ENCODE data around the gene DCLRE1B.
"Not testable (repeated sequence)": the region's sequence is repeated elsewhere in the genome, so short reads cannot be mapped to it uniquely, and the experiment has no call there.

The DCLRE1B gene

DNA sequence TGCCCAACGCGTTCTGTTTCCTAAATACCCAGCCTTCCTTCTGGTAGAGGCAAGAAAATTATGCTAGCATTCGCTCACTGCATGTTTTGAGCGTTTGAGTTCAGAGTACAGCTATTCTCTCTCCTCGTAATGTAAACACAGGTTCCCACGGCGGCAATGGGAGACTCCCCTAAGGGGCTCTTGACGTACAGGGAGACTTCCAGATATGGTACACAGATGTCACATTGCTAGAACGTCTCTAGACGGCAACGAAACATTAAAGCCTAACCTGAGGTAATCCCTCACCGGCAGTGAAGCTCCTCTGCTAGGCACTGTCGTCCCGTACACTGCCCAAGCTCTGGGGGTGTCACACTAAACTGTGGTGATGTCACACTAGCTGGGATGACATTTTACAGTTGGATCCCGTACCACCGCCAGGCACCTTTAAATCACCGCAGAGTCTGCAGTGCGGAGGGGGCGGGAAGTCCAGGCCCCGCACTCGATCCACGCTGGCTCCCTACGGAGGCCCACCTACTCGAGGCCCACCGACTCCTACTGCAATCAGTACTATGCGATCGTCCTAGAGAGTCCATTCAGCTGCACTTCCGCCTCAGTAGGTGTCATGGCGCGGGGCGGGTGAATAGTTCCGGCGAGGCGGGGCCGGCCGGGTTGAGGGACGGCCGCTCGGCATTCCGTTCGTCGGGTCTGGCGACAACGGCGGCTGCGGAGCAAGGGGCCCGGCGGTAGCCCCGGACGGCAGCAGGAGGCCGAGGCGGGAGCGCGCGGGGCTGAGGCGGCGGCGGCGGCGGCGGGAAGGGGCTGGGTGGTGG is 24.0 kb downstream of the DCLRE1B start, which contains the start of gene HIPK1:
TSS of gene HIPK1 (plus strand) at position 384 of the 809 bp plus-strand sequence.
- DNase-seq = peak; percentile 93

GRCh38 chr1:113929750-113930498 is 24.8 kb downstream of the DCLRE1B start:
- no peak for DNase-seq

DNA sequence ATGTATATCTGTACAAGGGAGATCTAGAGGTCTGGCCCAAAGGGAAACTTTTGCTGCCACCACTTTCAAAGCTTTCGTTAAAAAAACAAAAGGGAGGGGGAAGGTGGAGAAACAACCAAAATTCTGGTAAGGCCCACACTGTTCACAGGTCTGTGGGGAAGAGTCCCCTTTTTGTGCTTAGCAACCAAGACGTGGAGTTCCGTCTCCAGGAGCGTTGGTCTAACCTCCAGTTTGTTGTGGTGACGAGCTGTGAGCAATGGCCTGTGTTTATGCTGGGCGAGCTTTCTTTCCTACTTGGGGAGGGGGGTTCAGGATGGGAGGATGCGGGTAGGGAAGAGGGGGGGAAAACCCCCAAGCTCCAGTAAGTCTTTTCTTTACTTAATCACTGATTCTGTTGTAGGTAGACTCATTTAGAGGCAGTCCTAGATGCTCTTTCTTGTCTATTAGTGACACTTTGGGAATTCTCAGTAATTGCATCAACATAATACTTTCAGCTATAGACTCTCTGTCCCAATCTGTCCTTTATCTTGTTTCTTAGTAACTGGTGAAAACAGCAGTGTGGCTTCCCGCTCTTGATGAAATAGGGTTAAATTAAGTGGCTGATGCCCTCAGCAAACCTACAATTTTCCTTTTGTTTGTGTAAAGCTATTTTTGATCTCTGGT is 25.5 kb downstream of the DCLRE1B start:
- DNase-seq = no peak

DNA sequence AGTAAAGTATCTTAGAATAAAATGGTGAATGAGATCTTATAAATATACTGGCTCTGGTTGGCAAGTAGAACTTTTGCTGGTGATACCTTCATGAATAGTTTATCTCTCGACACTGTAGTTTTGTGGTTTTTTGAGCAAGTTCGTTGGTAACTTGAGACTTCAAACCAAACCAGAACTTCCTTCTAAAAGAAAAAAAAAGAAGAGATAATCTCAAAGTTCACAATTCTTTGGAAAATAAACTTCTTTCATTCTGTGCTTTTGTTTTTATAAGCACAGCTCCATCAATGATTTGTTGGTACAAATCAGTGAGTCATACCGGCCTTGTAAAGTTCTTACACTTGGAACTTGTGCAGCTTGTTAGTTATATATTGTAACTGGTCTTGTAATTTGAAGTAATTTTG is 26.3 kb downstream of the DCLRE1B start:
- no peak for DNase-seq

DNA sequence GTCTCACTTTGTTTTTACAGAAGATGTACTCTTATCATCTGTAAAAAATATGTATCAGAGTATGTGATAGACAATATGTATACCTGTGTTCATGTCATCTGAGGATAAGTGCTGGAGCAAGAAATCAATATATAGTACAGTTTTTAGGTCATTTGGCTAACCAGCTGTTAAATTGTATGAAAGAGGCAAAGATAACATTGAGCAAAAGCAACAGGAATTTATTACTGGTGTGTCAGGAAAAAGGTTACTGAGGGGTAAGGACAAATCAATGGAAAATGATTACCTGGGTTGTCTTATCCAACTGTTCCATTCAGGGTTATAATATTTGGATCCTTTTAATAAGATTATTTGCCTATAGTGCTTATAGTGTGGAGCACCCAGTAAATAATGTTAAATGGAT is 28.9 kb downstream of the DCLRE1B start:
- DNase-seq = no peak

DNA sequence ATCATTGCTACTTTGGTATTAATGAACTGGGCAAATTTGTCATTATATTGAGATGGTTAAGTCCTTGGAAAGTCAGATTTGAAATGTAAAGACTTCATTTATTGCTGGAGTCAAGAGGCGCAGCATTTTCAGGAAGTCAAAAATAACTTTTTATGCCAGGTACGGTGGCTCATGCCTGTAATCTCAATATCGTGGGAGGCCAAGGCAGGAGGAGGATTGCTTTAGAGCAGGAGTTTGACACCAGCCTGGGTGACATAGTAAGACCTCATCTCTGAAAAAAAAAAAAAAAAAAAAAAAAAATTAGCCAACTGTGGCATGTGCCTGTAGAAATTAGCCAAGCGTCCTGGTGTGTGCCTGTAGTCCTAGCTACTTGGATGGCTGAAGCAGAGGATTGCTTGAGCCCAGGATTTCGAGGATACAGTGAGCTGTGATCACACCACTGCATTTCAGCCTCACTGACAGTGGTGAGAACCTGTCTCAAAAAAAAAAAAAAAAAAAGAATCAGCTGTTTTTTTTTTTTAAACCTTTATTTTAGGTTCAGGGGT is 29.5 kb downstream of the DCLRE1B start:
- DNase-seq = no peak

- no peak for DNase-seq
Measured at GRCh38 chr1:113935176-113935575, 30.1 kb downstream of the DCLRE1B start.

DNA sequence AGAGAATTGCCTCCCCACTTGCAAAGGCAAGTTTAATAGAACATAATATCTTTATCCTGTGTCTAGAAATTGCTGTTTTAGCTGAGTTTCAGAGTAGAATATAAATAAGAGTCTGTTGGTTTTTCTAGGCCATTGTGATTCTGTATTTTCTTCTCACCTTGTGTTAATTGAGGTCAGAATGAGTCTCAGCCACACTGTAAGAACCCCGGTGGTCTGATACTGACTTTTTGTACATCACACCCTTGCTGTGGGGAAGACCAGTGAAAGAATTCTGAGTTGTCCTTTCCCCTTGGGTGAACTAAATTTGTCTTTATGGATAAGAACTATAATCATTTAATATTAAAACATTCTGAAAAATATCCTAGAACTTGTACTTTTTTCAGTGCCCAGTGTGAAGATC is 30.8 kb downstream of the DCLRE1B start:
- no peak for DNase-seq

- no peak for DNase-seq
Measured at GRCh38 chr1:113937146-113937545, 32.0 kb downstream of the DCLRE1B start.

GRCh38 chr1:113938192-113938591 is 33.1 kb downstream of the DCLRE1B start:
- DNase-seq = no peak

DNA sequence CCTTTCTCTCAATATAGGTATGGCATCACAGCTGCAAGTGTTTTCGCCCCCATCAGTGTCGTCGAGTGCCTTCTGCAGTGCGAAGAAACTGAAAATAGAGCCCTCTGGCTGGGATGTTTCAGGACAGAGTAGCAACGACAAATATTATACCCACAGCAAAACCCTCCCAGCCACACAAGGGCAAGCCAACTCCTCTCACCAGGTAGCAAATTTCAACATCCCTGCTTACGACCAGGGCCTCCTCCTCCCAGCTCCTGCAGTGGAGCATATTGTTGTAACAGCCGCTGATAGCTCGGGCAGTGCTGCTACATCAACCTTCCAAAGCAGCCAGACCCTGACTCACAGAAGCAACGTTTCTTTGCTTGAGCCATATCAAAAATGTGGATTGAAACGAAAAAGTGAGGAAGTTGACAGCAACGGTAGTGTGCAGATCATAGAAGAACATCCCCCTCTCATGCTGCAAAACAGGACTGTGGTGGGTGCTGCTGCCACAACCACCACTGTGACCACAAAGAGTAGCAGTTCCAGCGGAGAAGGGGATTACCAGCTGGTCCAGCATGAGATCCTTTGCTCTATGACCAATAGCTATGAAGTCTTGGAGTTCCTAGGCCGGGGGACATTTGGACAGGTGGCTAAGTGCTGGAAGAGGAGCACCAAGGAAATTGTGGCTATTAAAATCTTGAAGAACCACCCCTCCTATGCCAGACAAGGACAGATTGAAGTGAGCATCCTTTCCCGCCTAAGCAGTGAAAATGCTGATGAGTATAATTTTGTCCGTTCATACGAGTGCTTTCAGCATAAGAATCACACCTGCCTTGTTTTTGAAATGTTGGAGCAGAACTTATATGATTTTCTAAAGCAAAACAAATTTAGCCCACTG is 35.5 kb downstream of the DCLRE1B start:
- no peak for DNase-seq

GRCh38 chr1:113941245-113941559 is 36.1 kb downstream of the DCLRE1B start:
- DNase-seq = no peak

GRCh38 chr1:113942527-113942926 is 37.4 kb downstream of the DCLRE1B start:
- DNase-seq = no peak

DNA sequence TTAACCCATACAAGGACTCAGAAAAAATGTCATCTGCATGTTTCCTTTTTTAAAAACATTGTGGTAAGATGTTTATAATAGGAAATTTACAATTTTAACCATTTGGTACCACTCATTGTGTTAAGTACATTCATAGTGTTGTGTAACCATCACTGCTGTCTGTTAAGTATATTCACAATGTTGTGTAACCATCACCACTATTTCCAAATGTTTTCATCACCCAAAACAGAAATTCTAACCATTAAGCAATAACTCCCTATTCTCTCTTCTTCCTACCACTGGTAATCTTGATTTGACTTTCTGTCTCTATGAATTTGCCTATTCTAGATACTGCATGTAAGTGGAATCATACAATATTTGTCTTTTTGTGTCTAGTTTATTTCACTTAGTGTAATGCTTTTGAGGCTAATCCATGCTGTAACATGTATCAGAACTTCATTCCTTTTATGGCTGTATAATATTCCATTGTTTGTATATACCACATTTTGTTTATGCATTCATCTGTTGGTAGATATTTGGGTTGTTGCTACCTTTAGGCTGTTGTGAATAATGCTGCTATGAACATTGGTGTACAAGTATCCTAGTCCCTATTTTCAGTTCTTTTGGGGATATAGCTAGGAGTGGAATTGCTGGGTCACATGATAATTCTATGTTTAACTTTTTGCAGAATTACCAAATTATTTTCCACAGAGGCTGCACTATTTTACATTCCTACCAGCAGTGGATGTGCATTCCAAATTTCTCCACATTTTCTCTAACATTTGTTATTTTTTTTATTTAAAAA is 38.1 kb downstream of the DCLRE1B start:
- DNase-seq = no peak

DNA sequence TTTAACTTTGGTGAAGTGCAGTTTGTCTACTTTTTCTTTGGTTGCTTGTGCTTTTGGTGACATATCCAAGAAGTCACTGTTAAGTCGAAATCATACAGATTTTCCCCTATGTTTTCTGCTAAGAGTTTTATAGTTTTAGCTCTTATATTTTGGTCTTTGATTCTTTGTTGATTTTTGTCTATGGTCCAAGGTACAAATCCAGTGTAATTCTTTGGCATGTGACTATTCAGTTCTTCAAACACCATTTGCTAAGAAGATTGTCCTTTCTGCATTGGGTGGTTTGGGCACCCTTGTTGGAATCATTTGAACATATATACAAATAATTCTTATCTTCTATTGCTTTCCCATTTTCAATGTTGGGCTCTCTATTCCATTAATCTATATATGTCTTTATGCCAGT is 40.2 kb downstream of the DCLRE1B start:
- no peak for DNase-seq

DNA sequence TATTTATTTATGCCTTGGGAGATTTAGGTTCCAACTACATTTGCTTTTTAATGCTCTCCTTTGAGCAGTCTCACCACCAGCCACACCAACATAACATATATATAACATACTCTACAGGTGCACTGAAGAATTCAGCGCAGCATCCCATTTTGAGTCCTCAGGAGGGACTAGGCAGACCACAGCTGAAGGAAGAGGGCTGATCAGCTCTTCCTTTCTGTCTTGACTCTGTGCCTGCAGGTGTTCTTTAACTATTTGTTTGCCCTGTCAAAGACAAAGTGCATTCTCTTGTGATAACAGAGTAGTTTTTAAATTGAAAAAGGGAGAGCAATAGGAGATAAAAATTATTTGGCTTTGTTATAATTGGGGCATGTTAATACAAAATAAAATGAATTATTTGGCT is 41.0 kb downstream of the DCLRE1B start:
- DNase-seq = no peak

GRCh38 chr1:113946678-113947387 is 41.7 kb downstream of the DCLRE1B start:
- DNase-seq = no peak

DNA sequence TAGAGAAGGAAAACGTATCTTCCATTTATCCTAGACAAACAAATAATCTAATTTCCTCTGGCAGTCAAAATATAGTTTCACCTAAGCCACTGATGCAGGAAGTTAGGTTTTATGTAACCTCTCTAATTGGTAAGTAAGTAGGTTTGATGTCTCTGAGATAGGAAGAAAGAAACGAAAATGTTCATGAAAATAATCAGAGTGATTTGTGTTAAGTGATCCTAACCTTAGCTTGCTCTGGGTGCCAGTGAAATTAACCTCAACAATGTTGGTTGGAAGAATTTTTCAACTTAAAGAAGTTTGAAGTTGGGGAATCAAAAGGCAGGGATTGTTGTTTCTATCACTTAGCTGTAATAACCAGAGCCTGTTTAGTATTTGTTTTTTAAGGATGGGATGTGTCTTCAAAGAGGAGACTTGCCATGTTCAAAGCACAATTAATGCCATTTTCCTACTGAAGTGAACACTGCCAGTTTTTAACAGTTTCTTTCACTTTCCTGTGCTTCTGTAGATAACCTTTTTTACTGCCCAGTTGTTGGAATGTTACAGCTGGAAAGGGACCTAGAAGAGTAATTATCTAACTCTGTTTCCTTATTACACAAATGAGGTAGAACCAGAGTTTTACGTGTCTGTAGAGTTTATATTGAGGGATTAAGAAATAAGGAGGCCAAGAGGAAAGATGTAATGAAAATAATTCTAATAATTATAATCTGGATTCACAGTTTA is 42.4 kb downstream of the DCLRE1B start:
- DNase-seq = no peak

GRCh38 chr1:113948151-113948550 is 43.0 kb downstream of the DCLRE1B start:
- DNase-seq = not testable (repeated sequence)

DNA sequence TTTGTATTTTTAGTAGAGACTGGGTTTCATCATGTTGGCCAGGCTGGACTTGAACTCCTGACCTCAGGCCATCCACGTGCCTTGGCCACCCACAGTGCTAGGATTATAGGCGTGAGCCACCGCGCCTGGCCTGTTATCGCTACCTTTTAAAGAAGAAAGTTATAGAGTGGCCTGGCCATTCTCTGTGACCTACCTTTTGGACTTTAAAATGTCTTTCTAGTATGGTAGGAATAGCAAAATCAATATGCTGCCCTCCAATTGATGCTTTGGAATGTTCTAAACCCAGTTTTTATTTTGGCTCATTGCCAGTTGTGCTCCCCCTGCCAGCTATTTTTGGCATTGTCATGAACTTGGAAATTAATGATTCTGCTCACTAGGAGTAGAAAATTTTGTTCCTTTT is 43.9 kb downstream of the DCLRE1B start:
- no peak for DNase-seq
